ENCODE results near the gene CDK5RAP3.

DNA sequence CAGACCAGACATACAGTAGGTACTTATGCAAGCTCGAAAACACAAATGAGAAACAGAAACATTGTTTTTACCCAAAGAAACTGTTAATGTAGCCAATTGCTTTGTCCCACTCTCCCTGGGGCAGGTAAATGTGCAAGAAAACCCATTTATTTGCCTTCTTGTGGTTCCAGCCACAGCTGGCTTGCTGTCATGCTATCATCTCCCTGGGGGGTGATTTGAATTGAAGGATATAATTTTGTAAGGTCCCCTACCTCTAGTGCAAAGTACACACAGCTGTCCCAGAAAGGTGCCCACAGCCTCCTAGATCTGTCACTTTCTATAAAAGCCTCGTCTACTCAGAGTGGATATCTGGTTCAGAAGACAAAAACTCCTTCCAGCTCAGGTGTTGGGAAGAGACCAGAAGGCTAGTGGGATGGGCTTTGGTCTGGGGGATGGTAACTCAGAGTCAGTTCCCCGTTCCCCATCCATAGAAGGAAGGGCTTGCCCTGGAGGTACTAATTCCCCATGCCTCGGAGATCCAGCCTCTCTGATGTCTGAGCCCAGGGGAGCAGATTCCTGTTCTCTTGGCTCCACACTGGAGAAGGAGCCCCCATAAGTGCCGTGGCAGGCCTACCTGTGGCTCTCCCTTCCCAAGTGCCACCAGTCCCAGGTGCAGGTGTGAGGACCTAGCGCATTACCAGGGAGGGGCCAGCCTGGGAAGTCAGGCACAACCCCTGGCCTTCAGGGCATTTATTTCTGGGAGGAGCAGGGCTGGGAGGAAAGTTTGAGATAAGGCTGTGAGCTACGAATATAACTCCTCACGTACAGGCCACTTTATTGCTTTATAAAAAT lies 10.9 kb upstream of the CDK5RAP3 start:
- TF ChIP-seq EZH2 (IDR thresholded peaks at IDR 0.05; ENCODE audit: low read length, missing control alignments) = no peak
- TF ChIP-seq, protein P1, sequence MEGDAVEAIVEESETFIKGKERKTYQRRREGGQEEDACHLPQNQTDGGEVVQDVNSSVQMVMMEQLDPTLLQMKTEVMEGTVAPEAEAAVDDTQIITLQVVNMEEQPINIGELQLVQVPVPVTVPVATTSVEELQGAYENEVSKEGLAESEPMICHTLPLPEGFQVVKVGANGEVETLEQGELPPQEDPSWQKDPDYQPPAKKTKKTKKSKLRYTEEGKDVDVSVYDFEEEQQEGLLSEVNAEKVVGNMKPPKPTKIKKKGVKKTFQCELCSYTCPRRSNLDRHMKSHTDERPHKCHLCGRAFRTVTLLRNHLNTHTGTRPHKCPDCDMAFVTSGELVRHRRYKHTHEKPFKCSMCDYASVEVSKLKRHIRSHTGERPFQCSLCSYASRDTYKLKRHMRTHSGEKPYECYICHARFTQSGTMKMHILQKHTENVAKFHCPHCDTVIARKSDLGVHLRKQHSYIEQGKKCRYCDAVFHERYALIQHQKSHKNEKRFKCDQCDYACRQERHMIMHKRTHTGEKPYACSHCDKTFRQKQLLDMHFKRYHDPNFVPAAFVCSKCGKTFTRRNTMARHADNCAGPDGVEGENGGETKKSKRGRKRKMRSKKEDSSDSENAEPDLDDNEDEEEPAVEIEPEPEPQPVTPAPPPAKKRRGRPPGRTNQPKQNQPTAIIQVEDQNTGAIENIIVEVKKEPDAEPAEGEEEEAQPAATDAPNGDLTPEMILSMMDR (conservative IDR thresholded peaks at IDR 0.05 in 1 of 2, IDR thresholded peaks at IDR 0.05 in 1 of 2; ENCODE audit: low read depth in 1 of 2, low read length in 2 of 2) = no peak
